ENCODE data around the gene ARSB. TPM values are rescaled to one million over a fixed set of nuclear protein-coding genes. Genes with fewer than 3 reads are reported as not detected.

The ARSB gene
- total and polyA plus RNA-seq, 4 donors, result 19.8 to 21.8 (median 20.9) TPM

GRCh38 chr5:79021753-79022152, 36.6 kb upstream of the ARSB start:
- 20% methylated on average over 1 of the region's 4 CpGs for WGBS (ENCODE audit: insufficient coverage)
- H3K27me3 ChIP-seq (ENCODE audit: control insufficient read depth, insufficient read depth, low read length), result no peaks in the 10 kb centered on the region
- H3K9me3 ChIP-seq (ENCODE audit: control insufficient read depth, insufficient read depth, low read length), result no peaks in the 10 kb centered on the region
- DNase-seq (ENCODE audit: low read depth in 4 of 6, low spot score in 6 of 6), result no peak
- H3K4me1 ChIP-seq (ENCODE audit: control insufficient read depth, insufficient read depth, low read length), result peaks cover 3% of the 10 kb centered on the region
- no peak overlapping the region for H3K4me3 ChIP-seq (ENCODE audit: low read depth, low read length)
- H3K36me3 ChIP-seq (ENCODE audit: control insufficient read depth, insufficient read depth, low read length), result no peaks in the 10 kb centered on the region
- no peak overlapping the region for H3K27ac ChIP-seq (ENCODE audit: low read depth, low read length)

GRCh38 chr5:79020861-79021561, 35.9 kb upstream of the ARSB start:
- H3K36me3 ChIP-seq (ENCODE audit: control insufficient read depth, insufficient read depth, low read length), result no peaks in the 10 kb centered on the region
- peak; percentile 50 to 93 (median 60) for DNase-seq (ENCODE audit: low read depth in 4 of 6, low spot score in 6 of 6)
- no peak overlapping the region for H3K27ac ChIP-seq (ENCODE audit: low read depth, low read length)
- H3K27me3 ChIP-seq (ENCODE audit: control insufficient read depth, insufficient read depth, low read length), result no peaks in the 10 kb centered on the region
- 9% methylated on average over 8 of the region's 14 CpGs for WGBS (ENCODE audit: insufficient coverage)
- no peak overlapping the region for H3K4me3 ChIP-seq (ENCODE audit: low read depth, low read length)
- no peaks in the 10 kb centered on the region for H3K9me3 ChIP-seq (ENCODE audit: control insufficient read depth, insufficient read depth, low read length)
- H3K4me1 ChIP-seq (ENCODE audit: control insufficient read depth, insufficient read depth, low read length), result peaks cover 3% of the 10 kb centered on the region

DNA sequence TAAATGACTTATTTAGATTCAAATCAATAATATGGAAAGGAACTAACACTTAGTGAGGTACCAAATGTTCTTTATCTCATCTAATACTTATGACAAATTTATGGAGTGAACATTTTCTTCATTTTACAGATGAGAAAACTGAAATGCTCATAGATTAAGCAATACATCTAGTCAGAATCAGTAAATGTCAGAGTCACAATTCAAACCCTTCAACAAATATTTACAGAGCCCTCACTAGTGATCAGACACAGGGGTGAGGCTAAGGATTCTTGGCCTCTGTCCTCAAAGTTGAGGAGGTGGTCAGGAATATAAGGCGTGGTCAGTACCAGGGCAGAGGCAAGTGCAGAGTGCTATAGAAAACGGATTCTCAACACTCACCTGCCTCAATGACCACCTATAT, 29.5 kb upstream of the ARSB start:
- no peak for DNase-seq (ENCODE audit: low read depth in 4 of 6, low spot score in 6 of 6)
- H3K36me3 ChIP-seq (ENCODE audit: control insufficient read depth, insufficient read depth, low read length), result no peaks in the 10 kb centered on the region
- H3K27ac ChIP-seq (ENCODE audit: low read depth, low read length), result no peak overlapping the region
- peaks cover 2% of the 10 kb centered on the region for H3K27me3 ChIP-seq (ENCODE audit: control insufficient read depth, insufficient read depth, low read length)
- no peaks in the 10 kb centered on the region for H3K9me3 ChIP-seq (ENCODE audit: control insufficient read depth, insufficient read depth, low read length)
- no peak overlapping the region for H3K4me3 ChIP-seq (ENCODE audit: low read depth, low read length)
- 100% methylated on average over 1 of the region's 2 CpGs for WGBS (ENCODE audit: insufficient coverage)
- no peaks in the 10 kb centered on the region for H3K4me1 ChIP-seq (ENCODE audit: control insufficient read depth, insufficient read depth, low read length)

- Histone ChIP-seq H3K27ac (ENCODE audit: low read depth, low read length) (no peak overlapping the region), H3K4me1 (ENCODE audit: control insufficient read depth, insufficient read depth, low read length) (no peaks in the 10 kb centered on the region), H3K36me3 (ENCODE audit: control insufficient read depth, insufficient read depth, low read length) (no peaks in the 10 kb centered on the region), H3K9me3 (ENCODE audit: control insufficient read depth, insufficient read depth, low read length) (no peaks in the 10 kb centered on the region), H3K4me3 (ENCODE audit: low read depth, low read length) (no peak overlapping the region), H3K27me3 (ENCODE audit: control insufficient read depth, insufficient read depth, low read length) (peaks cover 2% of the 10 kb centered on the region)
- DNase-seq (ENCODE audit: low read depth in 4 of 6, low spot score in 6 of 6), result no peak
These were observed 26.8 kb upstream of the ARSB start for GRCh38 chr5:79011869-79012268.

- 100% methylated on average over 1 of the region's 1 CpG for WGBS (ENCODE audit: insufficient coverage)
- no peak for DNase-seq (ENCODE audit: low read depth in 4 of 6, low spot score in 6 of 6)
- no peaks in the 10 kb centered on the region for H3K36me3 ChIP-seq (ENCODE audit: control insufficient read depth, insufficient read depth, low read length)
These were observed 26.2 kb upstream of the ARSB start for GRCh38 chr5:79011219-79011836.

DNA sequence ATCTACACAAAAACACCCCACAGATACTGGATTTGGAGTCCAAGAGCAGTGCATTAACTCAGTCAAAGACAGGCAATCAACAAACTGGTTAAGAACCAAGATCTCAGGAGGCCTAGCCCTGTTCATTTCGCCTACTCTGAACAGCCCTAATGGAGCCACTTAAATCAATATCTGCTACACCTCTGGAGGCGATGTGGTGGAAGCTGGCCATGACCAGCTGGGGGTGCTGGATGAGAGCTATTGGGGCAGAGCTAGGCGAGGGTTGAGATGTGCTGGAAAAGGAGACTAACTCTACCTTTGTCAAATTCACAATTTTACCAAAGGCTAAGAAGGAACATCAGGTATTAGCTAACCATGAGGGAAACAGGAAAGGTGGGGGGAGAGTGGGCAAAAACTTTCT, 23.3 kb upstream of the ARSB start:
- WGBS (ENCODE audit: insufficient coverage), result 100% methylated on average over 1 of the region's 3 CpGs
- DNase-seq (ENCODE audit: low read depth in 4 of 6, low spot score in 6 of 6), result no peak
- H3K4me1 ChIP-seq (ENCODE audit: control insufficient read depth, insufficient read depth, low read length), result no peaks in the 10 kb centered on the region
- no peaks in the 10 kb centered on the region for H3K9me3 ChIP-seq (ENCODE audit: control insufficient read depth, insufficient read depth, low read length)
- H3K27ac ChIP-seq (ENCODE audit: low read depth, low read length), result no peak overlapping the region
- H3K27me3 ChIP-seq (ENCODE audit: control insufficient read depth, insufficient read depth, low read length), result no peaks in the 10 kb centered on the region
- no peak overlapping the region for H3K4me3 ChIP-seq (ENCODE audit: low read depth, low read length)
- no peaks in the 10 kb centered on the region for H3K36me3 ChIP-seq (ENCODE audit: control insufficient read depth, insufficient read depth, low read length)

More at GRCh38 chr5:79011219-79011836, 26.2 kb upstream of the ARSB start:
- Histone ChIP-seq H3K27me3 (ENCODE audit: control insufficient read depth, insufficient read depth, low read length) (peaks cover 2% of the 10 kb centered on the region), H3K4me1 (ENCODE audit: control insufficient read depth, insufficient read depth, low read length) (no peaks in the 10 kb centered on the region), H3K9me3 (ENCODE audit: control insufficient read depth, insufficient read depth, low read length) (no peaks in the 10 kb centered on the region), H3K4me3 (ENCODE audit: low read depth, low read length) (no peak overlapping the region), H3K27ac (ENCODE audit: low read depth, low read length) (no peak overlapping the region)

- H3K4me3 ChIP-seq (ENCODE audit: low read depth, low read length), result no peak overlapping the region
- no peaks in the 10 kb centered on the region for H3K4me1 ChIP-seq (ENCODE audit: control insufficient read depth, insufficient read depth, low read length)
- no peaks in the 10 kb centered on the region for H3K9me3 ChIP-seq (ENCODE audit: control insufficient read depth, insufficient read depth, low read length)
- no peak for DNase-seq (ENCODE audit: low read depth in 4 of 6, low spot score in 6 of 6)
- WGBS (ENCODE audit: insufficient coverage), result 95% methylated on average over 3 of the region's 3 CpGs
- H3K27ac ChIP-seq (ENCODE audit: low read depth, low read length), result no peak overlapping the region
- no peaks in the 10 kb centered on the region for H3K27me3 ChIP-seq (ENCODE audit: control insufficient read depth, insufficient read depth, low read length)
- no peaks in the 10 kb centered on the region for H3K36me3 ChIP-seq (ENCODE audit: control insufficient read depth, insufficient read depth, low read length)
These were observed 22.8 kb upstream of the ARSB start for GRCh38 chr5:79007872-79008271.

GRCh38 chr5:79005936-79006631, 21.0 kb upstream of the ARSB start:
- no peaks in the 10 kb centered on the region for H3K9me3 ChIP-seq (ENCODE audit: control insufficient read depth, insufficient read depth, low read length)
- no peaks in the 10 kb centered on the region for H3K27me3 ChIP-seq (ENCODE audit: control insufficient read depth, insufficient read depth, low read length)
- H3K27ac ChIP-seq (ENCODE audit: low read depth, low read length), result no peak overlapping the region
- H3K4me1 ChIP-seq (ENCODE audit: control insufficient read depth, insufficient read depth, low read length), result no peaks in the 10 kb centered on the region
- H3K4me3 ChIP-seq (ENCODE audit: low read depth, low read length), result no peak overlapping the region
- no peak for DNase-seq (ENCODE audit: low read depth in 4 of 6, low spot score in 6 of 6)
- H3K36me3 ChIP-seq (ENCODE audit: control insufficient read depth, insufficient read depth, low read length), result no peaks in the 10 kb centered on the region
- no CpG with 5 or more reads among the region's 6 CpGs for WGBS (ENCODE audit: insufficient coverage)

GRCh38 chr5:79005151-79005550, 20.0 kb upstream of the ARSB start:
- WGBS (ENCODE audit: insufficient coverage), result no CpG with 5 or more reads among the region's 4 CpGs
- Histone ChIP-seq H3K4me1 (ENCODE audit: control insufficient read depth, insufficient read depth, low read length) (no peaks in the 10 kb centered on the region), H3K27ac (ENCODE audit: low read depth, low read length) (no peak overlapping the region), H3K36me3 (ENCODE audit: control insufficient read depth, insufficient read depth, low read length) (no peaks in the 10 kb centered on the region), H3K4me3 (ENCODE audit: low read depth, low read length) (no peak overlapping the region), H3K9me3 (ENCODE audit: control insufficient read depth, insufficient read depth, low read length) (no peaks in the 10 kb centered on the region), H3K27me3 (ENCODE audit: control insufficient read depth, insufficient read depth, low read length) (no peaks in the 10 kb centered on the region)
- peak in 1 of 6 donors; percentile 60 for DNase-seq (ENCODE audit: low read depth in 4 of 6, low spot score in 6 of 6)

GRCh38 chr5:79002374-79002773, 17.3 kb upstream of the ARSB start:
- no peaks in the 10 kb centered on the region for H3K36me3 ChIP-seq (ENCODE audit: control insufficient read depth, insufficient read depth, low read length)
- H3K4me1 ChIP-seq (ENCODE audit: control insufficient read depth, insufficient read depth, low read length), result no peaks in the 10 kb centered on the region
- DNase-seq (ENCODE audit: low read depth in 4 of 6, low spot score in 6 of 6), result no peak
- 89% methylated on average over 1 of the region's 1 CpG for WGBS (ENCODE audit: insufficient coverage)
- no peak overlapping the region for H3K4me3 ChIP-seq (ENCODE audit: low read depth, low read length)
- no peaks in the 10 kb centered on the region for H3K9me3 ChIP-seq (ENCODE audit: control insufficient read depth, insufficient read depth, low read length)
- no peaks in the 10 kb centered on the region for H3K27me3 ChIP-seq (ENCODE audit: control insufficient read depth, insufficient read depth, low read length)
- no peak overlapping the region for H3K27ac ChIP-seq (ENCODE audit: low read depth, low read length)
